Fibroblast of gingiva (primary cell): ENCODE measurements around the gene SV2C.
"Not testable (repeated sequence)": the region's sequence is repeated elsewhere in the genome, so short reads cannot be mapped to it uniquely, and the experiment has no call there.

Source experiments
- DNase-seq: peaks from one replicate; pipeline ENCODE4 v3.0.0-alpha.2; 2011; ENCODE audit warnings: low read depth

The SV2C gene

GRCh38 chr5:76257225-76257833 is 174.1 kb downstream of the SV2C start:
- no peak for DNase-seq

DNA sequence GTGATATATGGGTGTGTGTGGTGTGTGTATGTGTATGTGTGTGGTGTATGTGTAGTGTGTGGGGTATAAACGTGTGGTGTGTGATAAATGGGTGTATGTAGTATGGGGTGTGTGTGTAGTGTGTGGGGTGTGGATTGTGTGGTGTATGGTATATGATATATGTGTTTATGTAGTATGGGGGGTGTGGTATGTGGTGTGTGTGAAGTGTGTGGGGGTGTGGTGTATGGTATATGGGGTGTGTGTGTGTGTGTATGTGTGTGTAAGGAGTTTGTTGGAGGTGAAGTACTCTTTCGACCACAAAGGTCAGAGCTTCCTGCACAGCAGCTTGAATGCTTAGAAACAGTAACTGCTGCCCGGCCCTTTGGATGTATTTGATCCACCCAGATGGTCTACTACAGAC is 174.7 kb downstream of the SV2C start:
- no peak for DNase-seq

GRCh38 chr5:76264681-76265080 is 181.5 kb downstream of the SV2C start:
- no peak for DNase-seq

DNA sequence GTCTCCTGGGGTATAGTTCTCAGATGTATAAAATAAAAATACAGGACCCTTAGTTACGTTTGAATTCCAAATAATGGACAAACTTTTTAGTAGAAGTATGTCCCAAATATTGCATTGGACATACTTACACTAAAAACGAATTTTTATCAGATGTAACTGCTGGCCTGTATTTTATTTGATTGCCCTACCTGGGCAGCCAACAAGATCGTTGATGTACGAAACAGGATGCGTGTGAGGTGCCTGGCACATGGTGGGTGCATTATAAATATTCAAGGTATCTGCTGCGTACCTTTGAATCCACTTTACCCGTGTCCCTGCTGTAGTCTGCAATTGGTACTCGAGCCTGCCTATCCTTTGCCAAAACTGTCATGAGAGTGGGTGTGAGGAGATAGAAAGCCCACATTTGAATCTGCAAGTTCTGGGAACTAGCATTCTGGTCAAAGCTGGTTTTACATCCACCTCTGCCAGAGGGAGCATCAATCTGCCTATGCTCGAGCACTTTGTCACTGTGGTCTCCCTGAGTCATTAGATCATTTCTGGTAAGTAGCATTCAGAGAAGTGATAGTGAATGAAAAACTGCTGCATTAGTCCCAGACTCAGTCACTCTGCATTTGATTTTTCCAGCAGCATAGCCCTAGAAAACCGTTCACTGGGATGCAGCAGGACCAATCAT is 186.2 kb downstream of the SV2C start:
- no peak for DNase-seq

GRCh38 chr5:76269932-76270610 is 186.9 kb downstream of the SV2C start:
- no peak for DNase-seq

GRCh38 chr5:76271836-76272235 is 188.7 kb downstream of the SV2C start:
- DNase-seq, result no peak

DNA sequence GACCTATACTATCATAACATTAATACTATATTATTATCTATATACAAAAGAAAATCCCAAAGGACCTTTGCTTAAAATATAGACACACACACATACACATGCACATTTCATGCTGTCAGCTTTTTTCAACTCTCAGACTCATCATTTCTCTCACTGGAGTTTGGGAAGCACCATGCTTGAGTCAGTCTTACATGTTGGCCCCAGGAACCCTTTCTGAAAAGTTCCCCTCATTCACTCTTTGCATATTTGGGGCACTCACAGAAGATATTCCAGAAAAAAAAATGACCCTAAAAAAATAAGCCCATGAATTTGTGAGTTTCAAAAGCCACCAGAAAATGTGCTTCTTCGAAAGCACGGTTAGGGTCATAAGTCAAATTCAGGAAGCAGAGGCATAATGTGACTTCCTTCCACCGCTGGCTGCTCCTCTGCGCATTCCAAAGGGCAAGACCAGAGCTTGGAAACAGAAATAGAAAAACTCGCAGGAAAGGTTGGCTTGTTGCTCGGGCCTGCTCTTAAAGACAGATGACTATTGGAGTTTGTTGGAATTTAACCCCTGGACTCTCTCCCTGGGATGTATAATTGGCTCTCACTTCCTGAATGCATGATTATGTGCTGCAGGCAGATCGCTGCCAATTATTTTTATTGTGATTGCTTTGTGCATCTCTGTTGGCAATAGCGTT is 190.2 kb downstream of the SV2C start:
- DNase-seq, result no peak

GRCh38 chr5:76274571-76274970 is 191.4 kb downstream of the SV2C start:
- no peak for DNase-seq

DNA sequence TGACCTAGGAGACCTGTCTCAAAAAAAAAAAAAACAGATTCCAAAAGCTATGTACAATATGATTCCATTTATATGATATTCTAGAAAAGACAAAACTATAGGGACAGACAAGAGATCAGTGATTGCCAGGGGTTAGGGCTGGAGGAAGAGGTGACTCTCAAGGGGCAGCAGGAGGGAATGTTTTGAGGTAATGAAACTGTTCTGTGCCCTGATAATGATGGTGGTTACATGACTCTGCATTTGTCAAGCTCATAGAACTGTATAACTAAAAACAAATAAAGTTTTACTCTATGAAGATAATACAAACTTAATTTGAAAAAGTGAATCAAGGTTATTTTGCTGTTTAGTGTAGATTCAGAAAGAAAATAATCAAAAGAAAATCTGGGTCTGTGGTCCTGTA is 194.6 kb downstream of the SV2C start:
- no peak for DNase-seq

DNA sequence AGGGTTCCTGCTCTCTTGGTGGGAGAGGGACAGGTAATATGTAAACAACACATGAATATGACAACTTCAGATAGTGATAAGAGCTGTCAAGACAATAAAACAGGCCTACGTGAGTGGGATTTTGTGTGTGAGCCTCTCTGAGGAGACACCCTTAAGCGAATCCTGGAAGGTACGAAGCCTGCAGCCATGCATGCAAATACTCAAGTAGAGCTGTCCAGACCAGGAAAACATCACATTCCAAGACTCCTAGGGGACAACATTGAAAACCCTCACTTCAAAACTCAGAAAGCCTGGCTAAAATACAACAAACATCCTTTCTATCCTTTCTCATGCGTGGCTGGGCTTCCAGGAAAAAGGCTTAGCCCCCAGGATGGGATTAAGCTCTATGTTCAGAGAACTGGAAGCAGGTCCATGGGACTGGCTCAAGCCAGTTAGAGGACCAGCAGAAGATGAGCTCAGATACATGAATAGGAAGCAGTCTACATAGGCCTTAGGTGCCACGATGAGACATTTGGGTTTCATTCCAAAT is 195.1 kb downstream of the SV2C start:
- DNase-seq, result no peak

GRCh38 chr5:76280494-76280893 is 197.3 kb downstream of the SV2C start:
- DNase-seq, result no peak

DNA sequence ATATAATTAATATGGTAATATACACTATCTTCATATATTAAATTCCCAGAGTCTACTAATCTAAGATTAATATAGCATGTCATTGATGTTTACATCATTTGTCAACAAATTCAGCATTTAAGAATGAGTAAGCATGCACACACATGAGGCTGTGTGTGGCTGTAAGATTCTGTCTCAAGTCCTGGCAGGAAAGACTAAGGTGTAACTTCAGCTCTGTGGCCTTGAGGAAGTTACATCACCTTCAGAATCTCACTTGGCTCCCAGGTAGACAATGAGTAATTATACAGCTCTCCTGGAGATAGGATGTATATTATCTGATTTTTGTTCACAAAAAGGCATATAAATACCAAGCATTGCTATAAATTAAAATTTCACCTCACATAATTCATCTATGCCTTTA is 200.5 kb downstream of the SV2C start:
- DNase-seq, result no peak

- DNase-seq, result no peak
Observed at GRCh38 chr5:76289692-76290091, 206.5 kb downstream of the SV2C start.

DNA sequence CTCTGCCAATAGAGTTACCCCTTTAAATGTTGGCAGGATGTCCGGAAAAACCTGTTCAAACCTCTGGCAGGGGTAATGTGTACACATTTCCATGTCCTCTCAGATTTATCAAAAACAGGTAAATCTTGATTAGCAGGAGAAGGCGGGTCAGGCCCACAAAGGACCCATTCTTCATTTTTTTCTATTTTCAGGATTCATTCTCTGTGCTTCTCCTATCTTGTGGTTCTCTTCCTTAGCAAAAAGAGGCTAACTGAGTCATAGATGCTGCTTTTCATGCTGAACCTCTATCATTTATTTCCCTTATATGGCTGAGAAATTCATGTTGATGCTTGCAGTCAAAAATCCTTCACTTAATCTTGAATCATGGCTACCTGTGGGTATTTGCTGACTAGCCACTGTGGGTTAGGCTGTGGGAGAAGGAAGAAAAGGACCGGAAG is 207.2 kb downstream of the SV2C start:
- DNase-seq, result no peak

GRCh38 chr5:76291305-76292077 is 208.3 kb downstream of the SV2C start:
- no peak for DNase-seq

DNA sequence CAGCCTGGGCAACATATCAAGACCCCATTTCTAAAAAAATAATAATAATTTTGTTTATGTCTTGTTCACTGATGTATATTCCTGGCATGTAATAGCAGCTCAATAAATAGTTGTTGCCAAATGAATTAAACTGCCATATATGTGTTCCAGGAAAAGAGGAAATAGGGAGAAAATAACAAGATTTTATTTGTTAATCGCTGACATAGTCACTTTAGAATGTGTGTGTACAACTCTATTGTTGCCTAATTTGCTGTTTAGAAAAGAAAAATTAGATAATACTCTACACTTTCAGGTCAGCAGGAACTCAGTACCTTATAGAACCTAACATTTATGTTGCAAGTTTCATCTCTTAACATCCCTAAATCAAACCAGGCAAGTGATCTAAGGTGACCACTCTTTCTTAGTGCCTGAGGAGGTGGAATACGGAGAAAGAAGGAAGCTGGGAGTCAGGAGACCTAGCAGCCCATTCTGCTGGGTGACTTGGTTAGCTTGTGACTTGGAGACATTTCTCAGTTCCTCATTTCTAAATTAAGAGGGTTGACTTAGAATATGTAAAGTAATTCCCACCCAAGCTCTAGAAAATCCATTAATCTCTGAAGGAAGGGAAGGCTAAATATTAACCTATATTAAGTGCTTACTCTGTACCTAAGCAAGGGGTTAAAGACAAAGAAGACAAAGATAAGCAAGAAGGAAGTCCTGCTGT is 209.6 kb downstream of the SV2C start:
- no peak for DNase-seq

DNA sequence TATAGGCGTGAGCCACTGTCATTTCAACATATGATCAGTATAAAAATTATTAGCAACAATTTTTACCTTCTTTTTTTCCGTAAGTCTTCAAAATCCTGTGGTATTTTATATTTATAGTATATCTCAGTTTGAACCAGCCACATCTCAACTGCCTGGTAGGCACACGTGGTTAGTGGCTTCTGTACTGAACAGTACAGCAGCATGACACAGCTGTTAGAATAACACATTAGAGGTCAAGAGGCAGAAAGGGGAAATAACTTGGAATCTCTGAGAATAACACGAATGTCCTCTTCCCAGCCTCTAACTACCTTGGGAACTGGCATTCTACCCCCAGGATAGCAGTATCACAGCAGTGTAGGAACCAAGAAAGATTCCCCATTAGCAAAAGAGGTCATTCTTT is 211.4 kb downstream of the SV2C start:
- no peak for DNase-seq

- DNase-seq, result no peak
Observed at GRCh38 chr5:76298852-76299251, 215.7 kb downstream of the SV2C start.

- no peak for DNase-seq
Observed at GRCh38 chr5:76299592-76299991, 216.4 kb downstream of the SV2C start.

DNA sequence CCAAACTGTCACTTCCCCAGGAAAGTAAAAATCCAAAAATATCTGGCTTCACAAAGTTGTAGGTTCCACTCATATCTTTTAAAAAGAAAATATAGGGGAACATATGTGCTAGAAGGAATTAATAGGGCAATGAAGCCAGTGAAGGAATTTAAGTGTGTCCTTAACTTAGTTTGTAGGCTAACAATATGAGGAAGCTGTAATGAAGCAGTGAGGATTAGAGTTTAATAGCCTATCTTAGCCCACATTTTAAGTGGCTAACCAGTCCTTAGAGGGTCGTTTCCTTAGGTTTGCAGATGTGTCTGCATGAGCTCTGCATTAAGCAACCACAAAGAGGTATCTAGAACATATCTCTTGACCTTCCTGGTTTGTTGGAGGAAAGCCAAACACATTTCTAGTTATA is 218.7 kb downstream of the SV2C start:
- not testable (repeated sequence) for DNase-seq

DNA sequence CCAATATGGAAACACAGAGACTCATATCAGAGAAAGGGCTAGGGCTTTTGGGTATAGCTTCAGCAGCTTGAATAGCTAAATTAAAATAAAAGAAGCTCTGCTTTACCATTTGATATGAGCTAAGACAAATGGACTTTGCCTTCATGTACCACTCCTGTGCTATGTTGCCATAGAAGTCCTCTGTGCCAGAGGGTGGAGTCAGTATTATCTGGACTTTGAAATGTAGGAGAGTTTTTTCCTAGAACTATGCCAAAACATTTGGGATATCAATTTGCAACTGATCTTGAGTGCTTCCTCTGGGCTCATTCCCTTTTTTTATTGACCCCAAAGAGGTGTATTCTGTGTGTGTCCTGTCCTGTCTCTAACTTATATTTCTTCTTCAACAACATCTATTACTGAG is 219.5 kb downstream of the SV2C start:
- not testable (repeated sequence) for DNase-seq
